ENCODE data around the gene UACA. TPM values are rescaled to one million over a fixed set of nuclear protein-coding genes. Genes with fewer than 3 reads are reported as not detected.

UACA gene
- total and polyA plus RNA-seq, 2 of the 8 experiments (the other 6 are each of a cell fraction or from before 2014, with no cell fraction given) = 28.6 to 38.9 TPM

- no peak overlapping the region for H3K27ac ChIP-seq (ENCODE audit: low read depth, low read length)
- H3K23ac ChIP-seq (ENCODE audit: insufficient read length) = no peak overlapping the region
- no peak overlapping the region for H2BK20ac ChIP-seq (ENCODE audit: low read length)
- H2AK5ac ChIP-seq (ENCODE audit: low read depth, low read length) = no peak overlapping the region
- H2BK5ac ChIP-seq (ENCODE audit: low read depth, low read length) = no peak overlapping the region
- no peaks in the 10 kb centered on the region for H3K79me2 ChIP-seq (ENCODE audit: control insufficient read depth in 1 of 2, insufficient read depth in 2 of 2, low read length in 2 of 2)
- no peak overlapping the region for H3K9ac ChIP-seq (replicated peaks in 1 of 4; ENCODE audit: extremely low read depth in 1 of 4, low read depth in 3 of 4, low read length in 3 of 4)
- H4K91ac ChIP-seq (replicated peaks; ENCODE audit: insufficient read length, low read length) = no peak overlapping the region
- TF ChIP-seq ASH2L (IDR thresholded peaks at IDR 0.05; ENCODE audit: low read length) = no peak
- TF ChIP-seq YY1 (IDR thresholded peaks at IDR 0.05; ENCODE audit: low read depth, low read length) = no peak
- no peak for TF ChIP-seq RBBP5 (IDR thresholded peaks at IDR 0.05; ENCODE audit: borderline replicate concordance, low read depth, low read length)
- no peak for TF ChIP-seq CHD2 (IDR thresholded peaks at IDR 0.05; ENCODE audit: low read length)
- H4K8ac ChIP-seq (ENCODE audit: extremely low read depth, insufficient read depth, low read length) = no peak overlapping the region
- H3K14ac ChIP-seq (ENCODE audit: insufficient read length) = no peak overlapping the region
- no peaks in the 10 kb centered on the region for H3K23me2 ChIP-seq (ENCODE audit: low read depth, low read length)
- no peak overlapping the region for H4K5ac ChIP-seq (ENCODE audit: insufficient read length, low read depth, low read length)
- peaks cover 0 to 9% (median 3%) of the 10 kb centered on the region in 4 experiments; a peak in 2 of 7 replicates for H3K4me1 ChIP-seq (replicated peaks in 1 of 4; ENCODE audit: control insufficient read depth in 3 of 4, insufficient read depth in 4 of 4, low read length in 3 of 4)
- no peak overlapping the region for H3K4ac ChIP-seq (replicated peaks; ENCODE audit: insufficient read length, low read depth, low read length)
- no peak overlapping the region for H2BK120ac ChIP-seq (replicated peaks; ENCODE audit: low read depth, low read length)
- no peaks in the 10 kb centered on the region for H3K9me3 ChIP-seq (ENCODE audit: insufficient read depth in 2 of 2, low read depth in 1 of 2, low read length in 1 of 2)
- H4K20me1 ChIP-seq (replicated peaks in 1 of 2; ENCODE audit: control insufficient read depth in 1 of 2, insufficient read depth in 2 of 2, low read length in 2 of 2) = no peaks in the 10 kb centered on the region
- H3K36me3 ChIP-seq (ENCODE audit: control insufficient read depth in 2 of 4, insufficient read depth in 4 of 4, low read length in 3 of 4) = peaks cover 0 to 5% (median 0%) of the 10 kb centered on the region in 4 experiments; a peak in 1 of 8 replicates
- no peak overlapping the region for H3K4me2 ChIP-seq (ENCODE audit: insufficient read depth in 1 of 2, low read depth in 2 of 2, low read length in 2 of 2)
- ChIA-PET POLR2A (ENCODE audit: partially characterized antibody) (no interaction called here), CTCF (ENCODE audit: partially characterized antibody) (no interaction called here)
- no peak for FAIRE-seq
- DNase-seq (ENCODE audit: low read depth in 1 of 2, low spot score in 2 of 2) = no peak
- H2AFZ ChIP-seq (ENCODE audit: low read length) = no peak overlapping the region
- no peak overlapping the region for H2BK12ac ChIP-seq (ENCODE audit: low read depth, low read length)
- no peak overlapping the region for H3K4me3 ChIP-seq (ENCODE audit: extremely low read depth in 1 of 4, insufficient read depth in 2 of 4, low read depth in 3 of 4, low read length in 4 of 4)
- no peak overlapping the region for H3K18ac ChIP-seq (ENCODE audit: extremely low read depth, low read length)
- no peaks in the 10 kb centered on the region for H3K79me1 ChIP-seq (ENCODE audit: low read depth, low read length)
- no peak overlapping the region for H2BK15ac ChIP-seq (ENCODE audit: low read length)
- H3K27me3 ChIP-seq (replicated peaks in 1 of 4; ENCODE audit: control insufficient read depth in 3 of 4, extremely low read depth in 1 of 4, insufficient read depth in 3 of 4, low read length in 3 of 4) = no peaks in the 10 kb centered on the region
- no peak overlapping the region for H3K56ac ChIP-seq (replicated peaks; ENCODE audit: insufficient read length, low read depth, low read length)
- 95% methylated on average over 1 of the region's 1 CpG; no CpG with 5 or more reads in 1 of the 2 experiments for WGBS, 2 experiments (ENCODE audit: extremely low coverage in 1 of 2, insufficient coverage in 1 of 2, insufficient read length in 1 of 2, insufficient replicate concordance in 2 of 2, low coverage in 1 of 2, low lambda C conversion rate in 2 of 2, missing lambda C conversion rate in 1 of 2)
These were observed 92.7 kb downstream of the UACA start for GRCh38 chr15:70670680-70671079.
